Smooth muscle cell of the umbilical artery (primary cell): ENCODE measurements around the gene STOX2. TPM values are rescaled to one million over a fixed set of nuclear protein-coding genes. Genes with fewer than 3 reads are reported as not detected.

Source experiments
- total RNA-seq: library from RNA; depleted of rRNA; stranded (reverse); fragments of >200 nt; gene quantifications from 2 replicates; pipeline ENCODE4 v1.2.3, GENCODE V29; 2014

STOX2 gene, protein sequence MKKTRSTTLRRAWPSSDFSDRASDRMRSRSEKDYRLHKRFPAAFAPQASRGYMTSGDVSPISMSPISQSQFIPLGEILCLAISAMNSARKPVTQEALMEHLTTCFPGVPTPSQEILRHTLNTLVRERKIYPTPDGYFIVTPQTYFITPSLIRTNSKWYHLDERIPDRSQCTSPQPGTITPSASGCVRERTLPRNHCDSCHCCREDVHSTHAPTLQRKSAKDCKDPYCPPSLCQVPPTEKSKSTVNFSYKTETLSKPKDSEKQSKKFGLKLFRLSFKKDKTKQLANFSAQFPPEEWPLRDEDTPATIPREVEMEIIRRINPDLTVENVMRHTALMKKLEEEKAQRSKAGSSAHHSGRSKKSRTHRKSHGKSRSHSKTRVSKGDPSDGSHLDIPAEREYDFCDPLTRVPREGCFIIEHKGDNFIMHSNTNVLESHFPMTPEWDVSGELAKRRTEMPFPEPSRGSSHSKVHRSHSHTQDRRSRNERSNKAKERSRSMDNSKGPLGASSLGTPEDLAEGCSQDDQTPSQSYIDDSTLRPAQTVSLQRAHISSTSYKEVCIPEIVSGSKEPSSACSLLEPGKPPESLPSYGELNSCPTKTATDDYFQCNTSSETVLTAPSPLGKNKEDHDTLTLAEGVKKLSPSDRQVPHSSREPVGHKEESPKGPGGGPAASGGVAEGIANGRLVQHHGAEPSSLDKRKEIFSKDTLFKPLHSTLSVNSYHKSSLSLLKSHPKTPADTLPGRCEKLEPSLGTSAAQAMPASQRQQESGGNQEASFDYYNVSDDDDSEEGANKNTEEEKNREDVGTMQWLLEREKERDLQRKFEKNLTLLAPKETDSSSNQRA (N-terminal part only)
- 1.8 and 2.2 TPM in 2 replicates for total RNA-seq

DNA sequence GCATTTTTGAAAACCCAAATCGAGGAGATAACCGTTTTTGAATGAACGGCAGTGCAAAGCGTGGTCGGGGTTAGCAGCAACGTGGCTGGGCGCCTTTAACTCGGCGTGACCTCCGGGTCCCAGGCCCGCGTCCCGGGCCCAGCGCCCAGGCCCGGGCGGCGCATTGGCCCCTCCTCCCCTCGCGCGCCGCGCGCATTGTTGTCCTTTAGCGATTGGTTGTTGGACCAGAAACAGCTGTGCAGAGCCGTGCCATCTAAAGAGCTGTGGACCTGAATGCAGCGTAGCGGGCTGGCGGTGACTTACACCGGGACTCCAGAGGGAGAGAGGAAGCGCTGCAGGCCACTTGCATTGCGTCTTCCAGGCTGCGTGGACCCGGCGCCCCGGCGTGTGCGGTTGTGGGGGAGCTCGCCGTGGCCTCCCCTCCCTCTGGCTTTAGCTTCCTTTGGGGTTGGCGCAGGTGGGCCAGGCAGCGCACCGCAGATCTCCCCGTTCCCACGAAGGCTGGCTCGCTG, at the start of gene STOX2:
TSS of gene STOX2 (plus strand) at position 227 of the 512 bp plus-strand sequence. CDS start 1,484 bp downstream, outside the sequence.

Other genes starting within 250 kb of the STOX2 start
- gene RWDD4, start 246.1 kb upstream of the STOX2 start, total RNA-seq = 21.7 and 28.6 TPM in 2 replicates
- gene TRAPPC11, start 246.0 kb upstream of the STOX2 start, total RNA-seq = 66.2 and 70.9 TPM in 2 replicates